H9 (cell line): ENCODE results near the gene RAB5A. TPM values are rescaled to one million over a fixed set of nuclear protein-coding genes. Genes with fewer than 3 reads are reported as not detected.
"Not testable (repeated sequence)": the region's sequence is repeated elsewhere in the genome, so short reads cannot be mapped to it uniquely, and the experiment has no call there.

ENCODE experiments used
- DNase-seq: peaks from one replicate; pipeline ENCODE4 v3.0.0-alpha.2; 2017
- H2AFZ ChIP-seq: one replicate; pipeline ENCODE4 v1.6.1; 2013; ENCODE audit warnings: mild to moderate bottlenecking, low read length, control low read depth, moderate library complexity
- H2AK5ac ChIP-seq: 2 replicates; pipeline ENCODE4 v1.6.1; 2013; ENCODE audit warnings: low read length, control low read depth, mixed read lengths; ENCODE audit not compliant: insufficient read length
- H2BK120ac ChIP-seq: one replicate; pipeline ENCODE4 v1.6.1; 2013; ENCODE audit warnings: low read depth, mild to moderate bottlenecking, low read length, control low read depth, inconsistent platforms; ENCODE audit not compliant: poor library complexity, severe bottlenecking
- H2BK12ac ChIP-seq: 2 replicates; pipeline ENCODE4 v1.6.1; 2013; ENCODE audit warnings: low read length, control low read depth, mixed read lengths, low read depth; ENCODE audit not compliant: insufficient read length
- H2BK15ac ChIP-seq: 2 replicates; pipeline ENCODE4 v1.6.1; 2013; ENCODE audit warnings: low read depth, low read length, control low read depth
- H2BK20ac ChIP-seq: one replicate; pipeline ENCODE4 v1.6.1; 2013; ENCODE audit warnings: low read depth, mild to moderate bottlenecking, low read length, control low read depth, inconsistent platforms; ENCODE audit not compliant: poor library complexity, severe bottlenecking
- H2BK5ac ChIP-seq: 2 replicates; pipeline ENCODE4 v1.6.1; 2013; ENCODE audit warnings: low read length, control low read depth, mixed read lengths; ENCODE audit not compliant: insufficient read length
- H3K14ac ChIP-seq: 2 replicates; pipeline ENCODE4 v1.6.1; 2013; ENCODE audit warnings: low read length, control low read depth; ENCODE audit not compliant: insufficient read depth
- H3K18ac ChIP-seq: 2 replicates; pipeline ENCODE4 v1.6.1; 2013; ENCODE audit warnings: low read depth, mild to moderate bottlenecking, mixed read lengths, low read length, control low read depth; ENCODE audit not compliant: insufficient read length
- H3K23ac ChIP-seq: 2 replicates; pipeline ENCODE4 v1.6.1; 2013; ENCODE audit warnings: low read length, control low read depth, mixed read lengths, low read depth; ENCODE audit not compliant: insufficient read length
- H3K23me2 ChIP-seq: 2 replicates; pipeline ENCODE4 v1.6.1; 2013; ENCODE audit warnings: low read depth, mild to moderate bottlenecking, mixed read lengths, low read length, control low read depth; ENCODE audit not compliant: insufficient read length, poor library complexity, severe bottlenecking
- H3K27ac ChIP-seq: 2 replicates; pipeline ENCODE4 v1.5.1; 2013; ENCODE audit warnings: low read length, control low read depth, mixed read lengths, low read depth; ENCODE audit not compliant: insufficient read length
- H3K27me3 ChIP-seq: 2 replicates; pipeline ENCODE4 v1.6.1; 2013; ENCODE audit warnings: low read length, control low read depth, inconsistent platforms; ENCODE audit not compliant: insufficient read depth
- H3K4ac ChIP-seq: 2 replicates; pipeline ENCODE4 v1.6.1; 2013; ENCODE audit warnings: low read depth, mild to moderate bottlenecking, control low read depth, inconsistent platforms, low read length, moderate library complexity
- H3K4me1 ChIP-seq: 2 replicates; pipeline ENCODE4 v1.6.1; 2013; ENCODE audit warnings: low read length, control low read depth, inconsistent platforms; ENCODE audit not compliant: insufficient read depth
- H3K4me2 ChIP-seq: 2 replicates; pipeline ENCODE4 v1.6.1; 2013; ENCODE audit warnings: low read length, control low read depth, mixed read lengths; ENCODE audit not compliant: insufficient read length, insufficient read depth
- H3K56ac ChIP-seq: 2 replicates; pipeline ENCODE4 v1.6.1; 2013; ENCODE audit warnings: low read depth, mild to moderate bottlenecking, mixed read lengths, low read length, control low read depth; ENCODE audit not compliant: insufficient read length
- H3K79me1 ChIP-seq: 2 replicates; pipeline ENCODE4 v1.6.1; 2013; ENCODE audit warnings: low read depth, mild to moderate bottlenecking, moderate library complexity, low read length, control low read depth, inconsistent platforms; ENCODE audit not compliant: insufficient read depth, poor library complexity, severe bottlenecking
- H3K79me2 ChIP-seq: 2 replicates; pipeline ENCODE4 v1.6.1; 2013; ENCODE audit warnings: low read length, control low read depth, inconsistent platforms; ENCODE audit not compliant: insufficient read depth
- H3K9ac ChIP-seq: 2 replicates; pipeline ENCODE4 v1.6.1; 2013; ENCODE audit warnings: low read length, control low read depth, mixed read lengths; ENCODE audit not compliant: insufficient read length; ENCODE audit errors: extremely low read depth
- H3K9me3 ChIP-seq: one replicate; pipeline ENCODE4 v1.6.1; 2013; ENCODE audit warnings: low read depth, low read length, inconsistent platforms; ENCODE audit not compliant: control insufficient read depth
- H3T11ph ChIP-seq: one replicate; pipeline ENCODE4 v1.6.1; 2013; ENCODE audit warnings: mild to moderate bottlenecking, low read length, control low read depth, inconsistent platforms
- H4K20me1 ChIP-seq: one replicate; pipeline ENCODE4 v1.6.1; 2013; ENCODE audit not compliant: control insufficient read depth, insufficient read length, insufficient read depth
- H4K5ac ChIP-seq: 2 replicates; pipeline ENCODE4 v1.6.1; 2013; ENCODE audit warnings: low read depth, mild to moderate bottlenecking, mixed read lengths, low read length, control low read depth; ENCODE audit not compliant: insufficient read length
- H4K8ac ChIP-seq: replicated peaks from 2 replicates; pipeline ENCODE4 v1.6.1; 2013; ENCODE audit warnings: low read length, control low read depth, mixed read lengths, low read depth; ENCODE audit not compliant: insufficient read length
- H4K91ac ChIP-seq: 2 replicates; pipeline ENCODE4 v1.6.1; 2013; ENCODE audit warnings: low read depth, mild to moderate bottlenecking, moderate library complexity, mixed read lengths, low read length, control low read depth; ENCODE audit not compliant: insufficient read length
- H3K27ac Mint-ChIP-seq, 3 experiments: 2 replicates in 2 of 3; 3 replicates in 1 of 3; pipeline ENCODE4 v1.8.0; 2020 to 2021; ENCODE audit warnings: mixed read lengths in 3 of 3, mild to moderate bottlenecking in 1 of 3, moderate library complexity in 1 of 3
- H3K27me3 Mint-ChIP-seq: 2 replicates; pipeline ENCODE4 v1.8.0; 2021; ENCODE audit warnings: low read depth, mild to moderate bottlenecking, moderate library complexity, mixed read lengths
- H3K36me3 Mint-ChIP-seq, 3 experiments: 2 replicates in 2 of 3; 3 replicates in 1 of 3; pipeline ENCODE4 v1.8.0; 2020 to 2021; ENCODE audit warnings: low read depth in 3 of 3, mixed read lengths in 3 of 3; ENCODE audit not compliant: insufficient read depth in 1 of 3
- H3K4me1 Mint-ChIP-seq, 2 experiments: 2 replicates each; pipeline ENCODE4 v1.8.0; 2020; ENCODE audit warnings: mixed read lengths in 2 of 2
- H3K4me3 Mint-ChIP-seq, 2 experiments: 2 replicates in 1 of 2; 3 replicates in 1 of 2; pipeline ENCODE4 v1.8.0; 2020 to 2021; ENCODE audit warnings: mild to moderate bottlenecking in 2 of 2, mixed read lengths in 2 of 2, moderate library complexity in 1 of 2
- H3K9me3 Mint-ChIP-seq, 2 experiments: 2 replicates in 1 of 2; 3 replicates in 1 of 2; pipeline ENCODE4 v1.8.0; 2020; ENCODE audit warnings: mild to moderate bottlenecking in 2 of 2, mixed read lengths in 2 of 2, moderate library complexity in 1 of 2
- CTCF ChIP-seq: fragments of 200-600 bp; sonication (generic); conservative IDR thresholded peaks from 3 replicates; pipeline ENCODE4 v1.8.0; 2021; ENCODE audit warnings: antibody characterized with exemption, mild to moderate bottlenecking
- WGBS: extraction: QIAGEN DNeasy Blood & Tissue Kit; methylation state at CpG from one replicate; pipeline ENCODE4 v1.1.7; 2013; ENCODE audit warnings: missing lambda C conversion rate, low lambda C conversion rate, mixed read lengths; ENCODE audit not compliant: insufficient read length; ENCODE audit errors: extremely low coverage; 5-methylcytosine and 5-hydroxymethylcytosine counted together
- total RNA-seq: library from RNA; stranded (reverse); gene quantifications from 2 replicates; pipeline ENCODE4 v1.2.1, GENCODE V29; 2021

The RAB5A gene
- total RNA-seq, 1 experiment from 2014 or later, result 84.8 TPM

DNA sequence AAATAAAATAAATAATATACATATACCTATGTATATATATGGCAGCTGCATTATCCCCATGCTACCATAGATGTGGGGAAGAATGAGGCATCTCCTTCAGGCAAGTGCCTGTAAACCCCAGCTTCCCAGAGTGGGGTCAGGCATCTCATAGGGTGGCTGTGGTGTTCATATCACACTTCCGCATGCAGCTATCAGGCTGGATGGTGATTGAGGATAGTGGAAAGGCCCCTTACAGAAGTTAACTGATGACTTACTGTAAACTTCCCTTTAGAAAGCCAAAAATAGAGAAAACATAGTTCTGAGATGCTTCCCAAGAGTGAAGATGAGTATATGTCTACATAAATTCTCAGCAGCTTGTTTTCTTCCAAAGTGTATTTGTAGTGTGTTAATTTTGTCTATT, 68.6 kb downstream of the RAB5A start:
- TF ChIP-seq CTCF, result no peak
- Histone ChIP-seq H3K9me3 (no peaks in the 10 kb centered on the region), H3K4me1 (no peaks in the 10 kb centered on the region), H3K27ac (no peak overlapping the region), H2BK120ac (no peak overlapping the region), H4K5ac (no peak overlapping the region), H2BK12ac (no peak overlapping the region), H2BK15ac (no peak overlapping the region), H4K91ac (no peak overlapping the region), H2AK5ac (no peak overlapping the region), H3K56ac (no peak overlapping the region), H4K20me1 (no peaks in the 10 kb centered on the region), H3K18ac (no peak overlapping the region), H3K79me2 (no peaks in the 10 kb centered on the region), H2AFZ (no peak overlapping the region), H3K9ac (no peak overlapping the region), H2BK5ac (no peak overlapping the region), H4K8ac (no peak overlapping the region), H3K4ac (no peak overlapping the region), H2BK20ac (no peak overlapping the region), H3K4me2 (no peak overlapping the region), H3K14ac (no peak overlapping the region), H3T11ph (no peak overlapping the region), H3K23ac (no peak overlapping the region), H3K79me1 (no peaks in the 10 kb centered on the region), H3K27me3 (no peaks in the 10 kb centered on the region), H3K23me2 (no peaks in the 10 kb centered on the region)
- no peaks in the 10 kb centered on the region for H3K36me3 Mint-ChIP-seq
- H3K27ac Mint-ChIP-seq, result no peak overlapping the region
- H3K4me1 Mint-ChIP-seq, result no peaks in the 10 kb centered on the region
- DNase-seq, result no peak
- WGBS, result no CpG with 5 or more reads among the region's 1 CpG
- H3K27me3 Mint-ChIP-seq, result no peaks in the 10 kb centered on the region
- H3K4me3 Mint-ChIP-seq, result no peak overlapping the region
- no peaks in the 10 kb centered on the region; a peak in 1 of 5 replicates for H3K9me3 Mint-ChIP-seq

GRCh38 chr3:20016076-20016475, 69.2 kb downstream of the RAB5A start:
- not testable (repeated sequence) for DNase-seq, H3K4me3 Mint-ChIP-seq, H3K27me3 ChIP-seq, H2BK5ac ChIP-seq, H2BK20ac ChIP-seq, H2AFZ ChIP-seq, H2BK120ac ChIP-seq, H3K27ac ChIP-seq, H3K23me2 ChIP-seq, H3K4me1 ChIP-seq, H3K27ac Mint-ChIP-seq, H4K91ac ChIP-seq, H3K36me3 Mint-ChIP-seq, H3K18ac ChIP-seq, H2AK5ac ChIP-seq, H3K4ac ChIP-seq, H3K27me3 Mint-ChIP-seq, H3K79me1 ChIP-seq, H3K9ac ChIP-seq, H2BK15ac ChIP-seq, H3K9me3 ChIP-seq, H4K8ac ChIP-seq, H3K14ac ChIP-seq, H4K20me1 ChIP-seq, H4K5ac ChIP-seq, H3K56ac ChIP-seq, H2BK12ac ChIP-seq, H3T11ph ChIP-seq, H3K9me3 Mint-ChIP-seq, H3K23ac ChIP-seq, H3K4me1 Mint-ChIP-seq, H3K79me2 ChIP-seq, H3K4me2 ChIP-seq
- WGBS, result no CpG with 5 or more reads among the region's 3 CpGs
